GM12875 (cell line): ENCODE data around the gene TPO.

Experiments
- H3K4me3 ChIP-seq: one replicate; pipeline ENCODE4 v1.5.1; 2011; ENCODE audit warnings: low read depth, low read length, control low read depth
- TF ChIP-seq, protein P1 (sequence below): IDR thresholded peaks from 2 replicates; pipeline ENCODE4 v1.5.1; 2011; ENCODE audit warnings: low read depth, mild to moderate bottlenecking, control low read depth, inconsistent platforms, low read length, moderate library complexity, borderline replicate concordance; ENCODE audit not compliant: insufficient read depth

TPO gene

GRCh38 chr2:1448009-1448408, 34.7 kb downstream of the TPO start:
- TF ChIP-seq, protein P1, sequence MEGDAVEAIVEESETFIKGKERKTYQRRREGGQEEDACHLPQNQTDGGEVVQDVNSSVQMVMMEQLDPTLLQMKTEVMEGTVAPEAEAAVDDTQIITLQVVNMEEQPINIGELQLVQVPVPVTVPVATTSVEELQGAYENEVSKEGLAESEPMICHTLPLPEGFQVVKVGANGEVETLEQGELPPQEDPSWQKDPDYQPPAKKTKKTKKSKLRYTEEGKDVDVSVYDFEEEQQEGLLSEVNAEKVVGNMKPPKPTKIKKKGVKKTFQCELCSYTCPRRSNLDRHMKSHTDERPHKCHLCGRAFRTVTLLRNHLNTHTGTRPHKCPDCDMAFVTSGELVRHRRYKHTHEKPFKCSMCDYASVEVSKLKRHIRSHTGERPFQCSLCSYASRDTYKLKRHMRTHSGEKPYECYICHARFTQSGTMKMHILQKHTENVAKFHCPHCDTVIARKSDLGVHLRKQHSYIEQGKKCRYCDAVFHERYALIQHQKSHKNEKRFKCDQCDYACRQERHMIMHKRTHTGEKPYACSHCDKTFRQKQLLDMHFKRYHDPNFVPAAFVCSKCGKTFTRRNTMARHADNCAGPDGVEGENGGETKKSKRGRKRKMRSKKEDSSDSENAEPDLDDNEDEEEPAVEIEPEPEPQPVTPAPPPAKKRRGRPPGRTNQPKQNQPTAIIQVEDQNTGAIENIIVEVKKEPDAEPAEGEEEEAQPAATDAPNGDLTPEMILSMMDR: no peak
- no peak overlapping the region for H3K4me3 ChIP-seq

GRCh38 chr2:1450915-1451314, 37.7 kb downstream of the TPO start:
- H3K4me3 ChIP-seq: no peak overlapping the region
- TF ChIP-seq, protein P1: no peak

- no peak overlapping the region for H3K4me3 ChIP-seq
- TF ChIP-seq, protein P1: no peak
These were observed 38.2 kb downstream of the TPO start for GRCh38 chr2:1451422-1451821.

GRCh38 chr2:1453561-1453960, 40.3 kb downstream of the TPO start:
- H3K4me3 ChIP-seq: no peak overlapping the region
- TF ChIP-seq, protein P1: no peak

GRCh38 chr2:1454346-1454745, 41.1 kb downstream of the TPO start:
- H3K4me3 ChIP-seq: no peak overlapping the region
- TF ChIP-seq, protein P1: no peak

GRCh38 chr2:1455466-1455865, 42.2 kb downstream of the TPO start:
- H3K4me3 ChIP-seq: no peak overlapping the region
- TF ChIP-seq, protein P1: no peak

- H3K4me3 ChIP-seq: no peak overlapping the region
- TF ChIP-seq, protein P1: no peak
These were observed 45.2 kb downstream of the TPO start for GRCh38 chr2:1458432-1458831.
